A549 (cell line): ENCODE data around the gene PSPH. TPM values are rescaled to one million over a fixed set of nuclear protein-coding genes. Genes with fewer than 3 reads are reported as not detected.

Source experiments
- ATAC-seq, 2 experiments: fragments of 200-7000 bp in 1 of 2; fragments of >200 bp in 1 of 2; cut with Nextera tagmentation in 1 of 2; cut with Tn5 transposase in 1 of 2; 3 replicates each; pipeline versions ENCODE4 v1.8.0 to v1.9.1; 2018 to 2020; ENCODE audit warnings: mild to moderate bottlenecking in 1 of 2, moderate library complexity in 1 of 2
- CTCF ChIA-PET: fragments of 300-600 bp; sonication (Branson Sonifier 250); formaldehyde crosslinking; extraction: SDS; loops from one replicate; lab custom pipeline; 2021; ENCODE audit warnings: antibody characterized with exemption, inconsistent platforms; lab: Yijun Ruan, JAX
- POLR2A ChIA-PET: fragments of 350-600 bp; formaldehyde crosslinking; extraction: SDS; loops from one replicate; lab custom pipeline; 2021; ENCODE audit warnings: antibody characterized with exemption, inconsistent platforms; lab: Yijun Ruan, JAX
- DNase-seq, 2 experiments: peaks; one replicate each; pipeline versions ENCODE4 v3.0.0 to v3.0.0-alpha.2; 2011 to 2016; ENCODE audit warnings: low read depth in 1 of 2, low spot score in 1 of 2
- FAIRE-seq: peaks from 2 replicates; lab custom pipeline; 2011; peaks lifted over from hg19 to GRCh38; lab: Jason Lieb, UNC
- H3K27ac ChIP-seq, 2 experiments: fragments of >200 bp; sonication (Bioruptor Twin); formaldehyde crosslinking; 3 replicates each; pipeline ENCODE4 v1.5.1; 2016 to 2017
- H3K4me1 ChIP-seq: fragments of >200 bp; sonication (Bioruptor Twin); formaldehyde crosslinking; 3 replicates; pipeline ENCODE4 v1.6.1; 2016
- H3K4me2 ChIP-seq: fragments of >200 bp; sonication (Bioruptor Twin); formaldehyde crosslinking; 3 replicates; pipeline ENCODE4 v1.6.1; 2016
- H3K4me3 ChIP-seq: fragments of >200 bp; sonication (Bioruptor Twin); formaldehyde crosslinking; 3 replicates; pipeline ENCODE4 v1.5.1; 2016
- H3K9me3 ChIP-seq: fragments of >200 bp; sonication (Bioruptor Twin); formaldehyde crosslinking; 3 replicates; pipeline ENCODE4 v1.6.1; 2016
- ATOH8 ChIP-seq: fragments of 250-450 bp; sonication (Bioruptor Pico); IDR thresholded peaks from 2 replicates; pipeline ENCODE4 v1.5.0; 2020; ENCODE audit warnings: low read depth, mild to moderate bottlenecking, moderate library complexity
- BHLHE40 ChIP-seq: IDR thresholded peaks from 2 replicates; pipeline ENCODE4 v1.6.1; 2012; ENCODE audit warnings: low read depth, low read length, inconsistent platforms
- CBX8 ChIP-seq: fragments of 200-600 bp; sonication (generic); IDR thresholded peaks from 2 replicates; pipeline ENCODE4 v1.6.1; 2016
- CEBPB ChIP-seq, 2 experiments: fragments of >200 bp in 1 of 2; sonication (Bioruptor Twin) in 1 of 2; formaldehyde crosslinking in 1 of 2; IDR thresholded peaks; 2 replicates each; pipeline ENCODE4 v1.6.1; 2012 to 2016
- CHD4 ChIP-seq: fragments of 200-600 bp; sonication (generic); IDR thresholded peaks from 2 replicates; pipeline ENCODE4 v1.6.1; 2016; ENCODE audit warnings: antibody characterized with exemption, mild to moderate bottlenecking, borderline replicate concordance
- CTCF ChIP-seq: fragments of >200 bp; sonication (Bioruptor Twin); formaldehyde crosslinking; IDR thresholded peaks from 3 replicates; pipeline ENCODE4 v1.5.1; 2016
- E2F6 ChIP-seq: IDR thresholded peaks from 2 replicates; pipeline ENCODE4 v1.6.1; 2012; ENCODE audit warnings: low read depth, borderline replicate concordance
- FOSB ChIP-seq: fragments of 250-450 bp; sonication (Bioruptor Pico); IDR thresholded peaks from 2 replicates; pipeline ENCODE4 v1.5.0; 2020; ENCODE audit warnings: mild to moderate bottlenecking, moderate library complexity
- FOXS1 ChIP-seq: fragments of 250-450 bp; sonication (Bioruptor Pico); IDR thresholded peaks from 2 replicates; pipeline ENCODE4 v1.5.0; 2020; ENCODE audit warnings: mild to moderate bottlenecking, moderate library complexity
- HDAC2 ChIP-seq: fragments of 200-600 bp; sonication (generic); IDR thresholded peaks from 2 replicates; pipeline ENCODE4 v1.6.1; 2016
- HES2 ChIP-seq: fragments of >200 bp; sonication (Bioruptor Twin); formaldehyde crosslinking; IDR thresholded peaks from 2 replicates; pipeline ENCODE4 v1.6.1; 2016
- HOXA7 ChIP-seq: fragments of 250-450 bp; sonication (Bioruptor Pico); IDR thresholded peaks from 2 replicates; pipeline ENCODE4 v1.5.0; 2020; ENCODE audit warnings: mild to moderate bottlenecking, moderate library complexity
- HOXB5 ChIP-seq: fragments of 250-450 bp; sonication (Bioruptor Pico); IDR thresholded peaks from 2 replicates; pipeline ENCODE4 v1.5.0; 2020; ENCODE audit warnings: mild to moderate bottlenecking, moderate library complexity
- JUN ChIP-seq, 2 experiments: fragments of >200 bp; sonication (Bioruptor Twin); formaldehyde crosslinking; IDR thresholded peaks; 2 replicates in 1 of 2; 3 replicates in 1 of 2; pipeline ENCODE4 v1.6.1; 2016 to 2017
- MAFK ChIP-seq: fragments of 450-650 bp; IDR thresholded peaks from 2 replicates; pipeline ENCODE4 v1.6.1; 2014; ENCODE audit not compliant: partially characterized antibody
- MAX ChIP-seq: IDR thresholded peaks from 2 replicates; pipeline ENCODE4 v1.6.1; 2012
- MAZ ChIP-seq: fragments of 150-350 bp; IDR thresholded peaks from 2 replicates; pipeline ENCODE4 v1.6.1; 2014; ENCODE audit warnings: antibody characterized with exemption, low read depth, low read length, borderline replicate concordance
- POLR2A ChIP-seq: IDR thresholded peaks from 2 replicates; pipeline ENCODE4 v1.6.1; 2012; ENCODE audit warnings: mild to moderate bottlenecking, low read length
- RAD21 ChIP-seq, 2 experiments: fragments of >200 bp in 1 of 2; sonication (Bioruptor Twin) in 1 of 2; formaldehyde crosslinking in 1 of 2; IDR thresholded peaks in 1 of 2; conservative IDR thresholded peaks in 1 of 2; 2 replicates in 1 of 2; 3 replicates in 1 of 2; pipeline ENCODE4 v1.6.1; 2012 to 2018; ENCODE audit warnings: inconsistent platforms in 1 of 2
- REST ChIP-seq: fragments of 200-600 bp; sonication (generic); IDR thresholded peaks from 2 replicates; pipeline ENCODE4 v1.6.1; 2016; ENCODE audit warnings: antibody characterized with exemption, mild to moderate bottlenecking, moderate library complexity
- SMC3 ChIP-seq: fragments of >200 bp; sonication (Bioruptor Twin); formaldehyde crosslinking; IDR thresholded peaks from 3 replicates; pipeline ENCODE4 v1.6.1; 2018; ENCODE audit warnings: inconsistent platforms
- TFCP2L1 ChIP-seq: fragments of 250-450 bp; sonication (Bioruptor Pico); IDR thresholded peaks from 2 replicates; pipeline ENCODE4 v1.5.0; 2021; ENCODE audit warnings: mild to moderate bottlenecking
- ZC3H11A ChIP-seq: fragments of 450-650 bp; IDR thresholded peaks from 2 replicates; pipeline ENCODE4 v1.6.1; 2014; ENCODE audit warnings: antibody characterized with exemption, mild to moderate bottlenecking
- ZFP36 ChIP-seq: fragments of 450-650 bp; IDR thresholded peaks from 2 replicates; pipeline ENCODE4 v1.6.1; 2014; ENCODE audit warnings: borderline replicate concordance; ENCODE audit not compliant: partially characterized antibody
- ZSCAN20 ChIP-seq: fragments of 250-450 bp; sonication (Bioruptor Pico); IDR thresholded peaks from 2 replicates; pipeline ENCODE4 v1.8.0; 2022; ENCODE audit warnings: mild to moderate bottlenecking, moderate library complexity
- WGBS: methylation state at CpG from one replicate; pipeline ENCODE4 v1.1.6; 2017; ENCODE audit errors: missing lambda C conversion rate; 5-methylcytosine and 5-hydroxymethylcytosine counted together
- polyA plus RNA-seq, 4 experiments: library from polyadenylated mRNA; depleted of rRNA in 3 of 4; stranded (reverse); fragments of >200 nt; fragmentation: RNase III in 1 of 4; extraction: RNeasy Plus Mini Kit Qiagen cat#74134 plus additional on column Dnase treatment in 1 of 4; gene quantifications; 2 replicates in 3 of 4; 3 replicates in 1 of 4; pipeline ENCODE4 v1.2.3, GENCODE V29; 2011 to 2017

PSPH gene
- polyA plus RNA-seq, 2 of the 4 experiments (the other 2 are of a cell fraction): 60.9 to 64.7 TPM

GRCh38 chr7:55964261-55965099 lies 86.8 kb downstream of the PSPH start, which contains the start of gene NIPSNAP2 (continued):
- TF ChIP-seq MAFK: no peak
- no peak for TF ChIP-seq TFCP2L1 (CRISPR knock-in tag)
- peak; percentile 75 for TF ChIP-seq E2F6
- TF ChIP-seq ZFP36: no peak

- DNase-seq: no peak
- Histone ChIP-seq H3K4me2 (peak overlapping the region; percentile 75), H3K27ac (peak overlapping the region; percentile 92 to 97), H3K4me3 (peak overlapping the region; percentile 69), H3K9me3 (no peaks in the 10 kb centered on the region), H3K4me1 (peaks cover 10% of the 10 kb centered on the region; the same call in 2 of the 3 replicates)
- ChIA-PET CTCF (interaction anchor here (0.6 to 2.4 kb wide), 36 partner anchors 8 to 1427 kb away, joined by 3 to 36 read pairs (median 4); partner anchors contain the start of genes CCT6A, PHKG1, PSPH and VOPP1), POLR2A (interaction anchor here (0.6 to 1.5 kb wide), 5 partner anchors 12 to 129 kb away, joined by 3 to 7 read pairs (median 4); partner anchors contain the start of genes CCT6A, MRPS17, PHKG1 and PSPH)
- no peak for FAIRE-seq
- ATAC-seq: no peak
- 85% methylated on average over 15 of the region's 15 CpGs for WGBS
- TF ChIP-seq MAZ (no peak), JUN (IDR thresholded peaks at IDR 0.05) (no peak), CBX8 (no peak), HDAC2 (no peak), HOXB5 (CRISPR knock-in tag) (no peak), POLR2A (no peak), HES2 (no peak), FOXS1 (CRISPR knock-in tag) (no peak), RAD21 (conservative IDR thresholded peaks at IDR 0.05 in 1 of 2, IDR thresholded peaks at IDR 0.05 in 1 of 2) (no peak), SMC3 (no peak), ZSCAN20 (no peak), ZC3H11A (no peak), TFCP2L1 (CRISPR knock-in tag) (no peak), BHLHE40 (no peak), CHD4 (no peak), ATOH8 (CRISPR knock-in tag) (no peak), CEBPB (IDR thresholded peaks at IDR 0.05) (no peak)
These were observed 87.6 kb downstream of the PSPH start for GRCh38 chr7:55963584-55964168.

GRCh38 chr7:55962014-55962413 lies 89.2 kb downstream of the PSPH start:
- Histone ChIP-seq H3K4me3 (no peak overlapping the region), H3K4me2 (no peak overlapping the region), H3K4me1 (peaks cover 10% of the 10 kb centered on the region; the same call in 2 of the 3 replicates), H3K27ac (no peak overlapping the region), H3K9me3 (no peaks in the 10 kb centered on the region)
- no peak for FAIRE-seq
- no peak for ATAC-seq
- ChIA-PET CTCF (interaction anchor here (0.9 to 1.6 kb wide), 4 partner anchors 31 to 320 kb away, joined by 3 to 4 read pairs (median 4); no protein-coding TSS in a partner anchor), POLR2A (no interaction called here)
- WGBS: 62% methylated on average over 3 of the region's 3 CpGs
- no peak for DNase-seq
- TF ChIP-seq FOXS1 (CRISPR knock-in tag) (no peak), CTCF (no peak), CEBPB (IDR thresholded peaks at IDR 0.05) (no peak), FOSB (CRISPR knock-in tag) (no peak), HDAC2 (no peak), HOXA7 (CRISPR knock-in tag) (no peak), ZSCAN20 (no peak), BHLHE40 (no peak), REST (no peak), MAX (no peak)
